HCEC 1CT (cell line): ENCODE results near the gene SPOUT1.
"Not testable (repeated sequence)": the region's sequence is repeated elsewhere in the genome, so short reads cannot be mapped to it uniquely, and the experiment has no call there.

Experiments
- DNase-seq: peaks from one replicate; pipeline ENCODE4 v3.0.0-alpha.2; 2017

The SPOUT1 gene, protein sequence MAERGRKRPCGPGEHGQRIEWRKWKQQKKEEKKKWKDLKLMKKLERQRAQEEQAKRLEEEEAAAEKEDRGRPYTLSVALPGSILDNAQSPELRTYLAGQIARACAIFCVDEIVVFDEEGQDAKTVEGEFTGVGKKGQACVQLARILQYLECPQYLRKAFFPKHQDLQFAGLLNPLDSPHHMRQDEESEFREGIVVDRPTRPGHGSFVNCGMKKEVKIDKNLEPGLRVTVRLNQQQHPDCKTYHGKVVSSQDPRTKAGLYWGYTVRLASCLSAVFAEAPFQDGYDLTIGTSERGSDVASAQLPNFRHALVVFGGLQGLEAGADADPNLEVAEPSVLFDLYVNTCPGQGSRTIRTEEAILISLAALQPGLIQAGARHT

DNA sequence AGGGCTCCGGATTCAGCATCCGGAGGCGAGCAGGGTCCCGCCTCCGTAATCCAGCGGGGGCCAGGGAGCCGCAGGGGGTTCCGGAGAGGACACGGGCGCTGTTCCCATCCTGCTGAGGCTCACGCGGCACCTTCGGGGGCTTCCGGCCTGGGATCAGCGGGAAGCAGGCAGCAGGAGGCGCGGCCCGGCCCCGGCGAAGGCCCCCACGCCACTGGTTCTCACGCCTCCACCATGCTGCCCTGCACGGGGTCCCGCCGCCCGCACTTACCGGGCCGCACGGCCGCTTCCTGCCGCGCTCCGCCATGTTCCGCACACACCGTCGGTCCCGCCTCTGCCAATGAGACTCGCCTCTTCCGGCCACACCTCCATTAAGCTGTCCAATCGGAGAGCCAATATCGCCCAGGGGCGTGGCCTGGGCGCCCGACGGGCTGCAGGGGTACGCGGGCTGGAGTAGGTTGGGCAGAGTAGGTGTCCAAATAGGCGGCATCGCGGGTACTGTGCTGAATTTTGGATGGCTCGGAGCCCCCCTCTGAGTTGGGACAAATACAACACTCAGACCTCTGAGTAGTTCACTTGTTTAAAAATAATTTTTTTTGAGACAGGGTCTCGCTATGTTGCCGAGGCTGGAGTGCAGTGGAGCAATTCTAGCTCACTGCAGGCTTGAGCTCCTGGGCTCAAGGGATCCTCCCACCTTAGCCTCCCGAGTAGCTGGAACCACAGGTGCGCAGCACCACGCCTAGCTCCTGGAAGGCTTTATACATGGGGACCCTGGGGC lies at the start of gene SPOUT1:
Gene SPOUT1, minus strand, starts transcription at position 318 of the 775 bp plus-strand sequence. Its CDS starts 14 bp downstream, at position 304.
- DNase-seq, result peak; percentile 91

DNA sequence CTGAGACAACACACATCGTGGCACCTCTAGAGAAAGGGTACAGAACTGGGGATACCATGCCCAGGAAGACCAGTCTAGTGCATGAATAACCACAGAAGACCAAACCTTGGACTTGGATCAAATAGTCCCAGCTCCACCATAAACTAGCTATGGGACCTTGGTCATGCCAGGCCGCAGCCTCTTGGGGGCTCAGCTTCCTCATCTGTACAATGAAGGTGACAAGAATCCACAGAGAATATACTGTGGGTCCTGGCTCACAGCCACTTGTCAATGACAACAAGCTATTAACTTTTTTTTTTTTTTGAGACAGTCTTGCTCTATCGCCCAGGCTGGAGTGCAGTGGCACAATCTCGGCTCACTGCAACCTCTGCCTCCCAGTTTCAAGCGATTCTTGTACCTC lies 48.3 kb upstream of the SPOUT1 start:
- DNase-seq, result no peak

DNA sequence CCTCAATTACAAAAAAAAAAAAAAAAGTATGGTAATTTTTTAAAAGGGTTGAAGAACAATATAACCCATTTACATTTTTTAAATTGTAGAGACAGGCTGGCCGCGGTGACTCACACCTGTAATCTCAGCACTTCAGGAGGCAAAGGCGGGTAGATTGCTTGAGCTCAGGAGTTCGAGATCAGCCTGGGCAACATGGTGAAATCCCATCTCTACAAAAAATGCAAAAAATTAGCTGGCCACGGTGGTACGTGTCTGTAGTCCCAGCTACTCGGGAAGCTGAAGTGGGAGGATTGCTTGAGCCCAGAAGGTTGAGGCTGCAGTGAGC lies 41.3 kb upstream of the SPOUT1 start:
- DNase-seq, result not testable (repeated sequence)

DNA sequence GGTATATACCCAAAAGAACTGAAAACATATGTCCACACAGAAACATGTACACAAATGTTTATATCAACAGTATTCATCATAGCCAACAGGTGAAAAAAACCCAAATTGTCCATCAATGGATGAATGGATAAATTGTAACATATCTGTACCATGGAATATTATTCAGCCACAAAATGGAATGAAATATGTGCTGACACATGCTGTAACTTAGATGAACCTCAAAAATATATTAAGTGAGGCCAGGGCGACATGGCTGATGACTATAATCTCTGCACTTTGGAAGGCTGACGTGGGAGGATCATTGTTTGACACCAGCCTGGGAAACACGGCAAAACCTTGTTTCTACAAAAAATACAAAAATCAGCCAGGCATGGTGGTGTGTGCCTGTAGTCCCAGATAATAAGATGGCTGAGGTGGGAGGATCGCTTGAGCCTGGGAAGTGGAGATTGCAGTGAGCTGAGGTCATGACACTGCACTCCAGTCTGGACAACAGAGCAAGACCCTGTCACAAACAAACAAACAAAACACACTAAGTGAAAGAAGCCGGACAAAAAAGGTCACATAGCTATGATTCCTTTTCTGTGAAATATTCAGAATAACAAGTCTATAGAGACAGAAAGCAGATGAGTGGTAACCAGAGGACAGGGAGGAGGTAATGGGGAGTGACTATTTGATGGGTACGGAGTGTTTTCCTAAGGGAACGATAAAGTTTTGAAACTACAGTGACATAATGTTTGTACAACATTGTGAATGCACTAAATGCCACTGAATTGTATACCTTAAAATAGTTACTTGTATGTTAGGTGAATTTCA lies 40.7 kb upstream of the SPOUT1 start:
- no peak for DNase-seq

DNA sequence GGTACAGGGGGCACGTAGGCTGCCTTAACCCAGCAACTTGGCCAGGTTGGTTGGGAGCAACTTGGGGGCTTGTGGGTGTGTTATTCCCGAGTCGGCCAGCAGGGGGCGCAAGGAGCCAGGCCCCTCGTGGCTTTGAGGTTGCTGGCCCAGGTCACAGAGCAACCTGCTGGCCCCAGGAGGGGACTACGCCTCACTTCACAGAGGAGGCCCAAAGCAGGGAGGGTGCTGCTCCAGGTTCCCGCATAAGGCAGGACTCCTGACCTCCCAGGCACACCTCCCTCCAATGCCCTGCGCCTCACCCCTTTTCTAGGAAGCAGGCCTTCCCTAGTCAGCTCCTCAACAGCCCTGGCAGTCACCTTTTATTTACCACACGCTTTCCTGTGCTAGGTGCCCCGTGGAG lies 34.1 kb upstream of the SPOUT1 start:
- DNase-seq, result peak; percentile 34

DNA sequence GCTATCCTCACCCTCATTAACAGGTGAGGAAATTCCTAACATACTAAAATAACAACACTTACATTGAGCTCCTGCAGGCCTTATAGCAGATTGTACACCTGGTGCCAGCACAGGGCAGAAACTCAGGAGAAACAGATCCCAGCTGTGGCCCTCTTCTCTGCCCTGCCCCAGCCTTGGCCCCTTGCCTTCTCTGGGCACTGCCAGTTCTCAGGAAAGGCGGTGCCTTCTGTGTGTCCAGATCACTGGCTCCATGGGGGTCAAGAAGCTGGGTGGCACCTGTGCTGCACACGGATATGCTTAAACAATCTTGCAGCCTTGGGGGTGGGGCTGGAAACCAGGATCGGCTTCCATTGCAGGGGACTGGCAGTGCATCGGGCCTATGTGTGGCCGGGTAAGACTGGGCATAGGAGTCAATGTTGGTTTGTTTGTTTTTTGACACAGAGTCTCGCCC lies 32.8 kb upstream of the SPOUT1 start:
- DNase-seq, result no peak

DNA sequence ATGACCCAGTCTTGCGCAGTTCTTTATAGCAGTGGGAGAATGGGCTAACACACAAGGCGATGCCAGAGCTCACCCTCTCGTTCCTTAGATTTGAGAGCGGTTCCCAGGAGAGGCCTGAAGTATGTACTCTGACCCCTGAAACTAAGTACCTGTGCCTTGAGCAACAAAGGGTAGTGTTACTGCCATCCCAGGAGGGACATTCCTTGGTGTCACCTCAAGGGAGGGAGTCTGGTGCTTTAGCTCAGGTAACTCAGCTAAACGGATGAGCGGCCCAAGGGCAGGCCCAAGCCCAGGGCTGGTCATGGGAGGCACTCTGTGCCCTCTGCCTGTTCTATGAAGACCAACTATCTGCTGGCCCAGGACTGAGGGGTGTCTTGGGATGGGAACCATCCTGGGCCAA lies 31.9 kb upstream of the SPOUT1 start:
- DNase-seq, result no peak

DNA sequence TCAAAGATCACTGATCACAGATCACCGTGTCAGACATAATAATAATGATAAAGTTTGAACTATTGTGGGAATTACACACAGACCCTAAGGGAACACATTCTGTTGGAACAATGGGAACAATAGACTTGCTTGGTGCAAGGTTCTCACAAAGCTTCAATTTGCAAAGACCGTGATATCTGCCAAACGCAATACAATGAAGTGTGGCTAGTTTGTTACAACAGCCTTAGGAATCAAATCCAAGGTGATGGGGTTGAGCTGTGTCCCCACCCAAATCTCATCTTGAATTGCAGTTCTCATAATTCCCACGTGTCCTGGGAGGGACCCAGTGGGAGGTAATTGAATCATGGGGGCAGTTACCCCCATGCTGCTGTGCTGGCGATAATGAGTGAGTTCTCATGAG lies 31.3 kb upstream of the SPOUT1 start:
- no peak for DNase-seq

DNA sequence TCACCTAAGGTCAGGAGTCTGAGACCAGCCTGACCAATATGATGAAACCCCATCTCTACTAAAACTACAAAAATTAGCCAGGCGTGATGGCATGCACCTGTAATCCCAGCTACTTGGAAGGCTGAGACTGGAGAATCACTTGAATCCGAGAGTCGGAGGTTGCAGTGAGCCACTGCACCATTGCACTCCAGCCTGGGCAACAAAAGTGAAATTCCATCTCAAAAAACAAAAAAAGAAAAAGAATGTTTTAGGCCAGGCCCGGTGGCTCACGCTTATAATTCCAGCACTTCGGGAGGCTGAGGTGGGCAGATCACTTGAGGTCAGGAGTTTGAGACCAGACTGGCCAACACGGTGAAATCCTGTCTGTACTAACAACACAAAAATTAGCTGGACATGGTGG lies 28.9 kb upstream of the SPOUT1 start:
- not testable (repeated sequence) for DNase-seq

DNA sequence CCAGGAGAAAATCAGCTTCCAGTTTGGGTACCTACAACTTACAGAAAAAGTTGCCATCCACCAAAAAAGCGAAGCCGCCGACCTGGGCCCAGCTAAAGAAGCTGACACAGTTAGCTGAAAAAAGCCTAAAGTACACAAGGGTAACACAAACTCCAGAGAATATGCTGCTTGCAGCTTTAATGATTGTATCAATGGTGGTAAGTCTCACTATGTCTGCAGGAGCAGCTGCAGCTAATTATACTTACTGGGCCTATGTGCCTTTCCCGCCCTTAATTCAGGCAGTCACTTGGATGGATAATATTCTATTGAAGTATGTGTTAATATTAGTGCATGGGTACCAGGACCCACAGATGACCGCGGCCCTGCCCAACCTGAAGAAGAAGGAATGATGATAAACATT lies 24.9 kb upstream of the SPOUT1 start:
- not testable (repeated sequence) for DNase-seq

DNA sequence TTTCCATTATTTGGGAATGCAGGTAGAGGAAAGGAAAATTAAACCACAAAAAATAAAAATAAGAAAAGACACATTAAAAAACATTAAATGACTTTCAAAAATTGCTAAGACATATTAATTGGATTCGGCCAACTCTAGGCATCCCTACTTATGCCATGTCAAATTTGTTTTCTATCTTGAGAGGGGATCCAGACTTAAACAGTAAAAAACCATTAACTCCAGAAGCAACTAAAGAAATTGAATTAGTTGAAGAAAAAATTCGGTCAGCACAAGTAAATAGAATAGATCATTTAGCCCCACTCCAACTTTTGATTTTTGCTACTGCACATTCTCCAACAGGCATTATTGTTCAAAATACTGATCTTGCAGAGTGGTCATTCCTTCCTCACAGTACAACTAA lies 23.1 kb upstream of the SPOUT1 start:
- not testable (repeated sequence) for DNase-seq

DNA sequence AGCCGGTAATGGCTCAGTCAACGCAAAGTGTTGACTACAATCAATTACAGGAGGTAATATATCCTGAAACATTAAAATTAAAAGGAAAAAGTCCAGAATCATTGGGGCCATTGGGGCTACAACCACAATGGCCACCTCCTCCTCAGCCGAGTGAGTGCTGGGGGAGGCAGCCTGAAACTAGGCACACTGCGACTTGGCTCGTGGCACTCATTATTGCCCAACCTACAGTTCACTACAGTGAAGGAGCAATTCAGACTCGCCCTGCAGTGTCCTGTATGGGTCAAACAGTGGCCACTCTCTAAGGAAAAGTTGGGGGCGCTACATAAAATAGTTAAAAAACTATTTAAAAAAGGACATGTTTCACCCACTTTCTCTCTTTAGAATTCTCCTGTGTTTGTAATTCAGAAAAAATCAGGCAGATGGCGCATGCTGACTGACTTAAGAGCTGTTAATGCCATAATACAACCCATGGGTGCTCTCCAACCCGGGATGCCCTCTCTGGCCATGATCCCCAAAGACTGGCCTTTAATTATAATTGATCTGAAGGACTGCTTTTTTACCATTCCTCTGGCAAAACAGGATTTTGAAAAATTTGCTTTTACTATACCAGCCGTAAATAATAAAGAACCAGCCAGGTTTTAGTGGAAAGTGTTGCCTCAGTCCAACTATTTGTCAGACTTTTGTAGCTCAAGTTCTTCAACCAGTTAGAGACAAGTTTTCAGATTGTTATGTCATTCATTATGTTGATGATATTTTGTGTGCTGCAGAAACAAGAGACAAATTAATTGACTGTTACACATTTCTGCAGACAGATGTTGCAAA lies 22.4 kb upstream of the SPOUT1 start:
- peak; percentile 46 for DNase-seq

DNA sequence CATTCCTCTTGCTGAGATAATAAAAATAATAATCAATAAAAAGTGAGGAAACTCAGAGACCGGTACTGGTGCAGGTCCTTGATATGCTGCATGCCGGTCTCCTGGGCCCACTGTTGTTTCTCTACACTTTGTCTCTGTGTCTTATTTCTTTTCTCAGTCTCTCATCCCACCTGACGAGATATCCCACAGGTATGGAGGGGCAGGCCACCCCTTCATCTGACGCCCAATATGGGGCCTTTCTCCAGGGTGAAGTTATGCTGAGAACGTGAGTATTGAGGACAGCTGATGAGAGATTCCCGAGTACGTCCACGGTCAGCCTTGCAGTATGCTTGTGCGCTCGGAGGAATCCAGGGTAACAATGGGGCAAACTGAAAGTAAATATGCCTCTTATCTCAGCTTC lies 21.4 kb upstream of the SPOUT1 start:
- DNase-seq, result not testable (repeated sequence)

DNA sequence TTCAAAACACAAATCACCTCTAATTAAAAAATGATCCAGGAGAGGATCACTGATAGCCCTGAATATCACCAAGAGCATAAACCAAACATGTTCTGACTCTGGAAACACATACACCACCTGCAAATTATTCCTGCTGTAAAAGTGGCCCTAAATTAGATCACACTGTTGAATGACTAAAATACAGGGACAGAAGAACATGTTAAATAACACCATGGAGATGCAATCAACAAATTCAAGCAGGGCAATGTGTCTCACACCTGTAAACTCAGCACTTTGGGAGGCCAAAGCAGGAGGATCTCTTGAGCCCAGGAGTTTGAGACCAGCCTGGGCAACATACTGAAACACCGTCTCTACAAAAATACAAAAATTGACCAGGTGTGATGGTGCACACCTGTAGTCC lies 18.2 kb upstream of the SPOUT1 start:
- DNase-seq, result no peak

DNA sequence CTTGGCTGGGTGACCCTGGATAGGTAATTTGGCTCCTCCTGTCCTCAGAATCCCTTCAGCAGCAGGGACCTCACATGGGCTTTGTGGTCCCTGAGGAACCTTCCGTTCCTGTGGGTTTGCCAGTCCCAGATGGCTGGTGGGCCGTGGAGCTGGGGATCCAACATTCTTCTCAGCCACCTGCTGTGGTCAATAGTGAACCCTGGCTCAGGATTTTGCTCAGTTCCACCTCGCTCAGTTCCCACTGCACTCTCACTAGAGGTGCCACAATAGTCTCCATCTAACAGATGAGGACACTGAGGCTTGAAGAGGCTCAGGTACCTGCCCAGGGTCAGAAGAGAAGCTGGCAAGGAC lies 17.1 kb upstream of the SPOUT1 start:
- no peak for DNase-seq

DNA sequence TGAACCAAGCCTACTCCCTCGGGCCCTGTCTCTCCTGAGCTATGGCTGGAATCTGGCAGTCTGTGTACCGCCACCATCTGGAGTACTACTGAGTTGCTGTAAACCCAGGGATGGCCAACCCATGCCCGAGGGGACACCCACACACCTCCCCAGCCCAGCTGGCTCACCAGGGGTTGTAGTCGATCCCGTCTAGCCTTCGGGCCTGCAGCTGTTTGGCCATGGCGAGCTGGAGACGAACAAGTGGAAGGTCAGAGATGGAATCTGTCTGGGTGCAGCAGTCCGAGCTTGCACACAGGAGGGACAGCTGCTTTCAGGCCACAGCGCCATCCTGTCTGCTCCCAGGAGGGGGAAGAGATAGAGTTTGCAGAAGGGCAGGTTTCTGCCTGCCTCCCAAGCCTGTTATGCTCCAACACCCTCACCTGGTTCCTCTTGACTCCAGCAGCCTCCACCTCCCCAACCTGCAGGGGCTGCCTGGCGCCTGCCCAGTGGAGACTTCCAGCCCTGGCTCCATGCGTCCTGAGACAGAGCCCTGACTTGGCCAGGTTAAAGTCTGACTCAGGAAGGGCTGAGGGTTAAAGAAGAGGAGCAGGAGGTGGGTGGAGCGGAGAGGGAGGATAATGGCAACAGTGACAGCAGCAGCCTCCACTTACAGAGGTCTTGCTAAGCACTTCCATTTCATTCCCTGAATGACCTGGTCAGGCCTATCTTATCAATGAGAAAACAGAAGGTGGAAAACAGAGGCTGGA lies 15.8 kb upstream of the SPOUT1 start:
- no peak for DNase-seq

DNA sequence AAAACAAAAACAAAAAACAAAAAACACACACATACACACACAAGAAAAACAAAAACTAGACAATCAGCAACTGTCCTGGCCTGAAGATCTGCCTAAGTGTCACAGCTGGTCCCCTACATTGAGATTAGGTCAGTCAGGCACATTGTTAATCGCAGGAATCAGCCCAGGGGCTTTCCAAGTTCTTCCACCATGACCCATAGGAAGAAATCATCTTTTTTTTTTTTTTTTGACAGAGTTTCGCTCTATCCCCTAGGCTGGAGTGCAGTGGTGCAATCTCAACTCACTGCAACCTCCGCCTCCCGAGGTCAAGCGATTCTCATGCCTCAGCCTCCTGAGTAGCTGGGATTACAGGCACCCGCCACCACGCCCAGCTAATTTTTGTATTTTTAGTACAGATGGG lies 13.6 kb upstream of the SPOUT1 start:
- DNase-seq, result not testable (repeated sequence)

DNA sequence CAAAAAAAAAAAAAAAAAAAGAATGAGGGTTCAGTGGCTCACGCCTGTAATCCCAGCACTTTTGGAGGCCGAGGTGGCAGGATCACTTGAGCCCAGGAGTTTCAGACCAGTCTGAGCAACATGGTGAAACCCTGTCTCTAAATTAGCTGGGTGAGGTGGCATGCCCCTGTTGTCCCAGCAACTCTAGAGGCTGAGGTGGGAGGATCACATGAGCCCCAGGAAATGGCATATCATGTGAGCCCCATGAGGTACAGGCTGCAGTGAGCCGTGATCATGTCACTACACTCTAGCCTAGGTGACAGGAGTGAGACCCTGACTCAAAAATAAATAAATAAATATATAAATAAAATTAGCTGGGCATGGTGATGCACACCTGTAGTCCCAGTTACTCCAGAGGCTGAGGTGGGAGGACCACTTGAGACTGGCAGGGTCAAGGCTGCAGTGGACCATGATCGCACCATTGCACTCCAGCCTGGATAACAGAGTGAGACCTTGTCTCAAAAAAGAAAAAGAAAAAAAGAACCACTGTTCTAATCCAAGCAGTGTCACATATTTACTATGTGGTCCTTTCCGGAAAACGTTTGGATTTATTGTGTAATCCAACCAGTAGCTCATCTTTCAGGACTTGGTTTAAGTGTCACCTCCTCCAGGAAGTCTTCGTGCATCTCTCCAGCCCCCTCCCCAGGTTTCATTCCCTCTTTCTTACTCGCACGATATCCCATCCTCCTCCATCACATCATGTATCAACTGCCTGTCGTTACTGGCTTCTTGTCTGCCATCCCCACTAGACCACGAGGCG lies 12.3 kb upstream of the SPOUT1 start:
- no peak for DNase-seq

DNA sequence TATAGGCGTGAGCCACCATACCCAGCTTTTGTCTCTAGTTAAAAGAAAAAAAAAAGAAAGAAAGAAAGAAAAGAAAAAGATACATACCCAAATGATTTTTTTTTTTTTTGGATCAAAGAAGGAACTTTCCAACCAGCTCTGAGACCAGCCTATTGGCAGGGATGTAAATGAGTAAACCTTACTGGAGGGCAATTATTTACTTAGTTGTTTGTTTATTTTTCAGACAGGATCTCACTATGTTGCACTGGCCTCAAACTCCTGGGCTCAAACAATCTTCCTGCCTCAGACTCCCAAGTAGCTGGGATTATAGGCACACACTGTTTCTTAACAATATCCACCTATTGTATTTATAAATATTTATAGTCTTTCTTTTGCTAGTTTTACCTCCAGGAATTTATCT lies 10.9 kb upstream of the SPOUT1 start:
- no peak for DNase-seq

DNA sequence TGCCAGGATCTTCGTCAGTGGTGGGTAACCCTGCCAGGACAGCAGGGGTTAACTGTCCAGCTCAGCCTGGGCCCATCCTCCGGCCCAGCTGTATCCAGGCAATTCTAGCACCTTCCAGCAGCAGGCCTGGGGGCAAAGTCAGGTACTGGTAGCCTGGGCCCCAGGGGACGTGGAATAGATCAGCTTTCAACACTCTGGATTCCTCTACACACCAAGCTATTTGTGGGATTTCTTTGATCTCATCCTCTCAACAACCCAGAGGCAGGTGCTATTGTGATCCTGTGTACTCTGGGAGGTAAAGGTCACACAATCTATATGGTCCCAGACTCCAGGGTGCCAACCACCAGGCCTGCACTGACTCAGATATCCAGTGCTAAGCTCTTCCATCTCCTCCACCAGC lies 8.7 kb upstream of the SPOUT1 start:
- no peak for DNase-seq

DNA sequence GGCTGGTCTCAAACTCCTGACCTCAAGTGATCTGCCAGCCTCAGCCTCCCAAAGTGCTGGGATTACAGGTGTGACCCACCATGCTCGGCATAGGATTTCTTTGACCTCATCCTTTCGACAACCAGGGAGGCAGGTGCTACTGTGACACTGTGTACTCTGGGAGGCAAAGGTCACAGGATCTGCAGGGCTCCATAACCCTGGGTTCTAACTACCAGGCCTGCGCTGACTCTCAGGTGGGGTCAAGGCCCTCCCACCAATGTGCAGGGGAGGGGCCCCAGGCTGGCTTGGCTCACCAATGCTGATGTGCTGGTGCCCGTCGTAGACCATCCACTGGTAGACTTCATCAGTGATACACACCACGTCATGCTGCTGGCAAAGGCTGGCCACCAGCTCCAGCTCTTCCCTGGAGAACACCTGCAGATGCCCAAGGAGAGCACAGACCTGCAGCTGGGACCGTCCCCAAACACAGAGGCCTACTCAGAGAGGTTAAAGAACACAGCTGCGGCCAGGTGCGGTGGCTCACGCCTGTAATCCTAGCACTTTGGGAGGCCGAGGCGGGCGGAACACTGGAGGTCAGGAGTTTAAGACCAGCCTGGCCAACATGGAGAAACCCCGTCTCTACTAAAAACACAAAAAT lies 7.0 kb upstream of the SPOUT1 start:
- no peak for DNase-seq
